HepG2 (cell line): ENCODE data around the gene CAPN11. TPM values are rescaled to one million over a fixed set of nuclear protein-coding genes. Genes with fewer than 3 reads are reported as not detected.

Source experiments
- ATAC-seq: fragments of 200-7000 bp; cut with Tn5 transposase; 3 replicates; pipeline ENCODE4 v1.9.1; 2020; ENCODE audit warnings: mild to moderate bottlenecking, moderate library complexity
- BruUV-seq: library from RNA; stranded (reverse); fragments of 400-500 nt; replicated peaks from 2 replicates; lab custom pipeline; 2021; lab: Mats Ljungman, UMichigan
- CTCF ChIA-PET: fragments of 300-600 bp; formaldehyde crosslinking; extraction: SDS; loops from one replicate; lab custom pipeline; 2021; ENCODE audit warnings: low total read pairs, inconsistent platforms, low intra/inter-chr PET ratio; lab: Yijun Ruan, JAX
- POLR2A ChIA-PET: fragments of 350-600 bp; sonication (Branson Sonifier 250); formaldehyde crosslinking; loops from one replicate; lab custom pipeline; 2020; ENCODE audit warnings: antibody characterized with exemption, inconsistent platforms; lab: Yijun Ruan, JAX
- DNase-seq: peaks from one replicate; pipeline ENCODE4 v3.0.0-alpha.2; 2015; ENCODE audit warnings: low spot score
- FAIRE-seq: peaks from 3 replicates; lab custom pipeline; 2011; peaks lifted over from hg19 to GRCh38; lab: Jason Lieb, UNC
- H2AFZ ChIP-seq: one replicate; pipeline ENCODE4 v1.6.1; 2011; ENCODE audit warnings: low read length, inconsistent platforms
- H3K27ac ChIP-seq: fragments of 300-600 bp; 3 replicates; pipeline ENCODE4 v1.8.0; 2011; ENCODE audit warnings: mixed run types, mild to moderate bottlenecking, mixed read lengths, low read length, inconsistent platforms; ENCODE audit not compliant: insufficient read depth; ENCODE audit errors: extremely low read length
- H3K27me3 ChIP-seq, 2 experiments: fragments of 200-600 bp in 1 of 2; 2 replicates in 1 of 2; 3 replicates in 1 of 2; pipeline versions ENCODE4 v1.6.0 to v1.8.0; 2011; ENCODE audit warnings: low read length in 2 of 2, mild to moderate bottlenecking in 2 of 2, moderate library complexity in 2 of 2, inconsistent platforms in 1 of 2; ENCODE audit not compliant: insufficient read depth in 2 of 2, control insufficient read depth in 1 of 2
- H3K36me3 ChIP-seq, 2 experiments: fragments of 200-600 bp in 1 of 2; replicated peaks in 1 of 2; 2 replicates in 1 of 2; 3 replicates in 1 of 2; pipeline versions ENCODE4 v1.5.1 to v1.8.0; 2011; ENCODE audit warnings: low read length in 2 of 2, inconsistent platforms in 1 of 2; ENCODE audit not compliant: insufficient read depth in 2 of 2, control insufficient read depth in 1 of 2
- H3K4me1 ChIP-seq: 2 replicates; pipeline ENCODE4 v1.5.1; 2012; ENCODE audit warnings: low read length, inconsistent platforms; ENCODE audit not compliant: insufficient read depth
- H3K4me2 ChIP-seq: 2 replicates; pipeline ENCODE4 v1.6.0; 2011; ENCODE audit warnings: low read depth, low read length, inconsistent platforms
- H3K4me3 ChIP-seq, 3 experiments: fragments of 200-600 bp in 1 of 3; sonication (generic), shearing (Covaris generic) in 1 of 3; replicated peaks in 1 of 3; 2 replicates each; pipeline ENCODE4 v1.5.1; 2011 to 2016; ENCODE audit warnings: low read length in 3 of 3, inconsistent platforms in 2 of 3, low read depth in 2 of 3, mild to moderate bottlenecking in 2 of 3, control low read depth in 1 of 3, mixed read lengths in 1 of 3; ENCODE audit not compliant: insufficient read depth in 1 of 3
- H3K79me2 ChIP-seq: one replicate; pipeline ENCODE4 v1.6.1; 2011; ENCODE audit warnings: low read length, inconsistent platforms; ENCODE audit not compliant: insufficient read depth
- H3K9ac ChIP-seq: 2 replicates; pipeline ENCODE4 v1.6.0; 2011; ENCODE audit warnings: mild to moderate bottlenecking, low read depth, low read length, inconsistent platforms; ENCODE audit not compliant: insufficient read depth
- H3K9me3 ChIP-seq: 2 replicates; pipeline ENCODE4 v1.5.1; 2012; ENCODE audit warnings: mild to moderate bottlenecking, low read length
- H4K20me1 ChIP-seq: 2 replicates; pipeline ENCODE4 v1.6.0; 2011; ENCODE audit warnings: inconsistent platforms, mild to moderate bottlenecking, low read length, moderate library complexity; ENCODE audit not compliant: insufficient read depth
- ATM ChIP-seq: fragments of 450-650 bp; IDR thresholded peaks from 2 replicates; pipeline ENCODE4 v1.7.1; 2017; ENCODE audit warnings: mild to moderate bottlenecking, borderline replicate concordance
- FOXJ3 ChIP-seq: sonication (generic); formaldehyde crosslinking; IDR thresholded peaks from 2 replicates; pipeline ENCODE4 v1.4.0; 2020; ENCODE audit warnings: missing genetic modification reagents, mild to moderate bottlenecking, borderline replicate concordance
- FOXO1 ChIP-seq: sonication (generic); formaldehyde crosslinking; IDR thresholded peaks from 2 replicates; pipeline ENCODE4 v1.4.0; 2020; ENCODE audit warnings: missing genetic modification reagents
- KLF13 ChIP-seq: sonication (generic); formaldehyde crosslinking; IDR thresholded peaks from 2 replicates; pipeline ENCODE4 v1.4.0; 2020; ENCODE audit warnings: mild to moderate bottlenecking, missing genetic modification reagents
- MAZ ChIP-seq, 2 experiments: sonication (generic) in 1 of 2; formaldehyde crosslinking in 1 of 2; IDR thresholded peaks; 2 replicates each; pipeline versions ENCODE4 v1.5.0 to v1.6.1; 2012 to 2020; ENCODE audit warnings: low read depth in 2 of 2, mild to moderate bottlenecking in 2 of 2, borderline replicate concordance in 1 of 2, improper control_type of control experiment in 1 of 2, low read length in 1 of 2, missing genetic modification reagents in 1 of 2, moderate library complexity in 1 of 2
- MXD4 ChIP-seq: IDR thresholded peaks from 2 replicates; pipeline ENCODE4 v1.6.1; 2016; ENCODE audit warnings: mild to moderate bottlenecking, missing biosample characterization, missing genetic modification reagents
- PRPF4 ChIP-seq: fragments of 200-400 bp; formaldehyde crosslinking; IDR thresholded peaks from 2 replicates; pipeline ENCODE4 v1.6.1; 2016; ENCODE audit warnings: low read length, low read depth; ENCODE audit not compliant: poor library complexity, severe bottlenecking
- SRSF4 ChIP-seq: fragments of 200-400 bp; formaldehyde crosslinking; IDR thresholded peaks from one replicate; pipeline ENCODE4 v1.6.1; 2018; ENCODE audit warnings: mild to moderate bottlenecking, low read depth, low read length, moderate library complexity; ENCODE audit not compliant: poor library complexity, severe bottlenecking
- ZBTB33 ChIP-seq: sonication (generic); formaldehyde crosslinking; IDR thresholded peaks from 2 replicates; pipeline ENCODE4 v1.4.0; 2020; ENCODE audit warnings: missing genetic modification reagents
- ZNF225 ChIP-seq: sonication (generic); formaldehyde crosslinking; IDR thresholded peaks from 2 replicates; pipeline ENCODE4 v1.4.0; 2020; ENCODE audit warnings: mild to moderate bottlenecking, missing genetic modification reagents
- ZNF280B ChIP-seq: sonication (generic); formaldehyde crosslinking; IDR thresholded peaks from 2 replicates; pipeline ENCODE4 v1.5.0; 2020; ENCODE audit warnings: missing genetic modification reagents, mild to moderate bottlenecking, borderline replicate concordance
- ZNF329 ChIP-seq: sonication (generic); formaldehyde crosslinking; IDR thresholded peaks from 2 replicates; pipeline ENCODE4 v1.9.0; 2021; ENCODE audit warnings: low read depth, mild to moderate bottlenecking, missing genetic modification reagents
- ZNF557 ChIP-seq: sonication (generic); formaldehyde crosslinking; IDR thresholded peaks from 2 replicates; pipeline ENCODE4 v1.4.0; 2020; ENCODE audit warnings: missing genetic modification reagents
- ZSCAN30 ChIP-seq: sonication (generic); formaldehyde crosslinking; IDR thresholded peaks from 2 replicates; pipeline ENCODE4 v1.5.0; 2020; ENCODE audit warnings: mild to moderate bottlenecking, missing genetic modification reagents
- WGBS: methylation state at CpG from one replicate; pipeline ENCODE4 v1.1.6; 2017; ENCODE audit warnings: low lambda C conversion rate; 5-methylcytosine and 5-hydroxymethylcytosine counted together
- in situ Hi-C: cut with HindIII; loops from 2 replicates; pipeline ENCODE4 v1.10.0; 2017; ENCODE audit warnings: low pct_unique_long_range_greater_than_20kb; ENCODE audit not compliant: extremely low pct_ligation_motif_present
- intact Hi-C: fragments of 100-400 bp; cut with micrococcal nuclease; formaldehyde crosslinking; loops from one replicate; pipeline ENCODE4 v1.10.0; 2022; ENCODE audit not compliant: unreplicated experiment
- polyA plus RNA-seq, 8 experiments: library from polyadenylated mRNA; depleted of rRNA in 3 of 8; stranded (reverse) in 7 of 8; unstranded in 1 of 8; fragments of >200 nt; fragmentation: Illumina TruSeq in 4 of 8; extraction: Trizol in 4 of 8; gene quantifications; 2 replicates each; pipeline versions ENCODE4 v1.2.1 to v1.2.3, GENCODE V29; 2011 to 2016; ENCODE audit warnings: low read depth in 4 of 8, missing spikeins in 1 of 8, mixed read lengths in 1 of 8; ENCODE audit not compliant: insufficient read depth in 1 of 8
- total RNA-seq, 5 experiments: library from RNA; depleted of rRNA; stranded (reverse); fragments of >200 nt; fragmentation: Illumina TruSeq; extraction: Trizol; gene quantifications; 2 replicates each; pipeline ENCODE4 v1.2.3, GENCODE V29; 2016; ENCODE audit warnings: low read depth in 1 of 5

CAPN11 gene
- total and polyA plus RNA-seq, 2 of the 13 experiments (the other 11 are each of a cell fraction or from before 2014, with no cell fraction given): 0.07 to 0.11 TPM

- Histone ChIP-seq H3K27me3 (0 out of 5 replicates have a peak, but pooled peaks cover 0 to 1% of the 10 kb centered on the region in 2 experiments), H3K9ac (no peak overlapping the region), H3K4me2 (no peak overlapping the region), H4K20me1 (no peaks in the 10 kb centered on the region), H3K4me3 (no peak overlapping the region), H3K36me3 (peaks cover 11 to 17% of the 10 kb centered on the region in 2 experiments), H3K4me1 (peaks cover 58% of the 10 kb centered on the region), H3K9me3 (no peaks in the 10 kb centered on the region), H3K27ac (no peak overlapping the region), H3K79me2 (peaks cover 17% of the 10 kb centered on the region), H2AFZ (no peak overlapping the region)
- POLR2A ChIA-PET: interaction anchor here (1.5 kb wide), 1 partner anchor 20 kb away, joined by 5 read pairs; the partner anchor contains the start of gene HSP90AB1
- BruUV-seq: no TSS peak
- FAIRE-seq: no peak
- in situ Hi-C loops: no loop called here
- TF ChIP-seq SRSF4 (no peak), PRPF4 (no peak), ZBTB33 (peak; percentile 98)
- intact Hi-C loops: no loop called here
- CTCF ChIA-PET: no interaction called here
- 88% methylated on average over 7 of the region's 7 CpGs for WGBS
- DNase-seq: no peak
- ATAC-seq: no peak
Observed at GRCh38 chr6:44227148-44227793, 68.7 kb downstream of the CAPN11 start.

- Histone ChIP-seq H3K79me2 (peaks cover 17% of the 10 kb centered on the region), H3K9ac (no peak overlapping the region), H3K9me3 (no peaks in the 10 kb centered on the region), H3K4me3 (no peak overlapping the region), H3K27ac (peak overlapping the region; percentile 36), H3K36me3 (peaks cover 11 to 19% of the 10 kb centered on the region in 2 experiments), H3K4me2 (no peak overlapping the region), H3K4me1 (peaks cover 50% of the 10 kb centered on the region), H2AFZ (no peak overlapping the region), H3K27me3 (0 out of 5 replicates have a peak, but pooled peaks cover 0 to 1% of the 10 kb centered on the region in 2 experiments), H4K20me1 (no peaks in the 10 kb centered on the region)
- DNase-seq: no peak
- no peak for ATAC-seq
- 93% methylated on average over 6 of the region's 6 CpGs for WGBS
- in situ Hi-C loops: no loop called here
- intact Hi-C loops: no loop called here
- POLR2A ChIA-PET: interaction anchor here (1.5 kb wide), 1 partner anchor 19 kb away, joined by 5 read pairs; the partner anchor contains the start of gene HSP90AB1
- BruUV-seq: no TSS peak
- FAIRE-seq: no peak
- CTCF ChIA-PET: no interaction called here
- no peak for TF ChIP-seq ATM
- no peak for TF ChIP-seq ZNF280B
- TF ChIP-seq FOXJ3 (CRISPR knock-in tag): no peak
- TF ChIP-seq ZNF225: no peak
- TF ChIP-seq MAZ (IDR thresholded peaks at IDR 0.05; ENCODE audit: borderline replicate concordance, low read depth, low read length): no peak
- no peak for TF ChIP-seq MAZ (CRISPR knock-in tag; IDR thresholded peaks at IDR 0.05; ENCODE audit: low read depth)
- no peak for TF ChIP-seq KLF13 (CRISPR knock-in tag)
- TF ChIP-seq FOXO1 (CRISPR knock-in tag): no peak
- TF ChIP-seq ZSCAN30 (CRISPR knock-in tag): no peak
- TF ChIP-seq ZNF557 (CRISPR knock-in tag): no peak
- no peak for TF ChIP-seq MXD4 (CRISPR knock-in tag)
- TF ChIP-seq ZNF329: no peak
Observed at GRCh38 chr6:44228031-44228430, 69.4 kb downstream of the CAPN11 start.
